Ishikawa (cell line): ENCODE results near the gene LBR.

Source experiments
- CEBPB ChIP-seq: IDR thresholded peaks from 2 replicates; pipeline ENCODE4 v1.6.1; 2012
- CREB1 ChIP-seq: IDR thresholded peaks from 2 replicates; pipeline ENCODE4 v1.6.1; 2012; ENCODE audit warnings: low read depth
- EGR1 ChIP-seq: IDR thresholded peaks from 2 replicates; pipeline ENCODE4 v1.6.1; 2012
- EP300 ChIP-seq: IDR thresholded peaks from 2 replicates; pipeline ENCODE4 v1.6.1; 2012; ENCODE audit warnings: borderline replicate concordance
- FOXM1 ChIP-seq: IDR thresholded peaks from 2 replicates; pipeline ENCODE4 v1.6.1; 2012; ENCODE audit warnings: low read depth, borderline replicate concordance
- NFIC ChIP-seq: IDR thresholded peaks from 2 replicates; pipeline ENCODE4 v1.6.1; 2012
- RAD21 ChIP-seq: IDR thresholded peaks from 2 replicates; pipeline ENCODE4 v1.6.1; 2012; ENCODE audit warnings: low read depth
- TAF1 ChIP-seq: IDR thresholded peaks from 2 replicates; pipeline ENCODE4 v1.6.1; 2012; ENCODE audit warnings: low read depth, mild to moderate bottlenecking
- TCF12 ChIP-seq: IDR thresholded peaks from 2 replicates; pipeline ENCODE4 v1.6.1; 2012; ENCODE audit warnings: low read depth
- TEAD4 ChIP-seq: IDR thresholded peaks from 2 replicates; pipeline ENCODE4 v1.6.1; 2012
- YY1 ChIP-seq: IDR thresholded peaks from 2 replicates; pipeline ENCODE4 v1.6.1; 2012; ENCODE audit warnings: low read depth
- ZBTB7A ChIP-seq: IDR thresholded peaks from 2 replicates; pipeline ENCODE4 v1.6.1; 2012; ENCODE audit warnings: low read depth
- TF ChIP-seq, protein P1 (sequence below): IDR thresholded peaks from 2 replicates; pipeline ENCODE4 v1.6.1; 2012
- TF ChIP-seq, protein P2 (sequence below): IDR thresholded peaks from 2 replicates; pipeline ENCODE4 v1.6.1; 2012; ENCODE audit warnings: low read depth, mild to moderate bottlenecking
- TF ChIP-seq, protein P3 (sequence below): IDR thresholded peaks from 2 replicates; pipeline ENCODE4 v1.6.1; 2012

The LBR gene

DNA sequence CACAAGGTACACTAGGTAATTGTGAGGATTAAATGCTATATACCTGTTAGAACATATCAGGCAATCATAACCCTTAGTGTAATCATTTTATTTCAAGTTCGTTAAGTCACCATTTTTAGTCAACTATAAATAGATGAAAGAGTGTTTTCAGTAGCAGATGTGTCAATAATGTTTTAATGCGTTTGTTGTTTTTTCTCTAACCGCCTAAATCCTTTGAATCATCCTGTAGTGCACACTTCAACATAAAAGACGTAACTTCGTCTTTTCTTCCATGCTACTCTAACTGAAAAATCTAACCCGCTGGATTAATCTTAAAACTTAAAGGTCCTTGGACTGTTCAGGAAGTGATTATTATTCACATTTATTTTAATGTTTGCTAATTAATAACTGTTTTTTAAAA, 7.2 kb upstream of the LBR start:
- TF ChIP-seq, protein P1, sequence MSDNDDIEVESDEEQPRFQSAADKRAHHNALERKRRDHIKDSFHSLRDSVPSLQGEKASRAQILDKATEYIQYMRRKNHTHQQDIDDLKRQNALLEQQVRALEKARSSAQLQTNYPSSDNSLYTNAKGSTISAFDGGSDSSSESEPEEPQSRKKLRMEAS, result no peak
- no peak for TF ChIP-seq EP300
- TF ChIP-seq TCF12, result no peak
- TF ChIP-seq TAF1, result no peak
- no peak for TF ChIP-seq TEAD4
- TF ChIP-seq YY1, result no peak
- TF ChIP-seq, protein P2, sequence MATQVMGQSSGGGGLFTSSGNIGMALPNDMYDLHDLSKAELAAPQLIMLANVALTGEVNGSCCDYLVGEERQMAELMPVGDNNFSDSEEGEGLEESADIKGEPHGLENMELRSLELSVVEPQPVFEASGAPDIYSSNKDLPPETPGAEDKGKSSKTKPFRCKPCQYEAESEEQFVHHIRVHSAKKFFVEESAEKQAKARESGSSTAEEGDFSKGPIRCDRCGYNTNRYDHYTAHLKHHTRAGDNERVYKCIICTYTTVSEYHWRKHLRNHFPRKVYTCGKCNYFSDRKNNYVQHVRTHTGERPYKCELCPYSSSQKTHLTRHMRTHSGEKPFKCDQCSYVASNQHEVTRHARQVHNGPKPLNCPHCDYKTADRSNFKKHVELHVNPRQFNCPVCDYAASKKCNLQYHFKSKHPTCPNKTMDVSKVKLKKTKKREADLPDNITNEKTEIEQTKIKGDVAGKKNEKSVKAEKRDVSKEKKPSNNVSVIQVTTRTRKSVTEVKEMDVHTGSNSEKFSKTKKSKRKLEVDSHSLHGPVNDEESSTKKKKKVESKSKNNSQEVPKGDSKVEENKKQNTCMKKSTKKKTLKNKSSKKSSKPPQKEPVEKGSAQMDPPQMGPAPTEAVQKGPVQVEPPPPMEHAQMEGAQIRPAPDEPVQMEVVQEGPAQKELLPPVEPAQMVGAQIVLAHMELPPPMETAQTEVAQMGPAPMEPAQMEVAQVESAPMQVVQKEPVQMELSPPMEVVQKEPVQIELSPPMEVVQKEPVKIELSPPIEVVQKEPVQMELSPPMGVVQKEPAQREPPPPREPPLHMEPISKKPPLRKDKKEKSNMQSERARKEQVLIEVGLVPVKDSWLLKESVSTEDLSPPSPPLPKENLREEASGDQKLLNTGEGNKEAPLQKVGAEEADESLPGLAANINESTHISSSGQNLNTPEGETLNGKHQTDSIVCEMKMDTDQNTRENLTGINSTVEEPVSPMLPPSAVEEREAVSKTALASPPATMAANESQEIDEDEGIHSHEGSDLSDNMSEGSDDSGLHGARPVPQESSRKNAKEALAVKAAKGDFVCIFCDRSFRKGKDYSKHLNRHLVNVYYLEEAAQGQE, result no peak
- TF ChIP-seq ZBTB7A, result no peak
- TF ChIP-seq FOXM1, result no peak
- no peak for TF ChIP-seq NFIC

DNA sequence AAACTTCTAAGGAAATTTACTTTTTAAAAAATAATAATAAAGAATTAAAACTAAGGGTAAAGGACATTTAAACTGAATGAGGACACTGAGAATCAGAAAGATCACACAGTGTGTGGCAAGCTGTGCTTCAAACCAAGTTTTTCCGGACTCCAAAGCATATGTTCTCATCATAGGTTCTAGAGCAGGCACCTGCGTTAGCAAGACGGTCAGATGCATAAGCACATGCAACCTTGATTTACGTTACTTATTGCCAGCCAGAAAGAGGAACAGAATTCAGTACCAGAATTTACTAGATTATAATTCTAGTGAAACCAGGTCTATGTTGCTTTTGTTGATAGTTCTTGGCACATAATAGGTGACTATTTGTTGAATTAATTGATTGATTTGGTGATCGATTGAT, 6.2 kb upstream of the LBR start:
- TF ChIP-seq TAF1 (no peak), TEAD4 (no peak), TCF12 (no peak), EGR1 (no peak), YY1 (no peak), RAD21 (no peak), CREB1 (no peak), FOXM1 (no peak), NFIC (no peak), ZBTB7A (no peak), EP300 (no peak)
- TF ChIP-seq, protein P1, result no peak

DNA sequence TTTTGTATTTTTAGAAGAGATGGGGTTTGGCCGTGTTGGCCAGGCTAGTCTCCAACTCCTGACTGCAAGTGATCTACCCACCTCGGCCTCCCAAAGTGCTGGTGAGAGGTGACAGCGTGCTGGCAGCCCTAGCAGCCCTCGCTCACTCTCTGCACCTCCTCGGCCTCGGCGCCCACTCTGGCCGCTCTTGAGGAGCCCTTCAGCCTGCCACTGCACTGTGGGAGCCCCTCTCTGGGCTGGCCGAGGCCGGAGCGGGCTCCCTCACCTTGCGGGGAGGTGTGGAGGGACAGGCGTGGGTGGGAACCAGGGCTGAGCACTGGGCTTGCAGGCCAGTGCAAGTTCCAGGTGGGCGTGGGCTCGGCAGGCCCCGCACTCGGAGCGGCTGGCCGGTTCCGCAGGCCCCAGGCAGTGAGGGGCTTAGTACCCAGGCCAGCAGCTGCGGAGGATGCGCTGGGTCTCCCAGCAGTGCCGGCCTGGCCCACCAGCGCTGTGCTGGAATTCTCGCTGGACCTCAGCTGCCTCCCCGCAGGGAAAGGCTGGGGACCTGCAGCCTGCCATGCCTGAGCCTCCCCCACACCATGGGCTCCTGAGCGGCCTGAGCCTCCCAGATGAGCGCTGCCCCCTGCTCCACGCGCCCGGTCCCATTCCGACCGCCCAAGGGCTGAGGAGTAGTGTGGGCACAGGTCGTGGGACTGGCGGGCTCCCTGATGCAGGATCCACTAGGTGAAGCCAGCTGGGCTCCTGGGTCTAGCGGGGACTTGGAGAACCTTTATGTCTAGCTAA, 3.4 kb upstream of the LBR start:
- TF ChIP-seq, protein P3, sequence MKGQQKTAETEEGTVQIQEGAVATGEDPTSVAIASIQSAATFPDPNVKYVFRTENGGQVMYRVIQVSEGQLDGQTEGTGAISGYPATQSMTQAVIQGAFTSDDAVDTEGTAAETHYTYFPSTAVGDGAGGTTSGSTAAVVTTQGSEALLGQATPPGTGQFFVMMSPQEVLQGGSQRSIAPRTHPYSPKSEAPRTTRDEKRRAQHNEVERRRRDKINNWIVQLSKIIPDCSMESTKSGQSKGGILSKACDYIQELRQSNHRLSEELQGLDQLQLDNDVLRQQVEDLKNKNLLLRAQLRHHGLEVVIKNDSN, result no peak
- TF ChIP-seq EP300 (no peak), TAF1 (no peak), ZBTB7A (no peak), FOXM1 (no peak), RAD21 (no peak), TEAD4 (no peak), YY1 (no peak), EGR1 (no peak), NFIC (no peak), CEBPB (no peak), CREB1 (no peak), TCF12 (no peak)
- TF ChIP-seq, protein P1, result no peak

DNA sequence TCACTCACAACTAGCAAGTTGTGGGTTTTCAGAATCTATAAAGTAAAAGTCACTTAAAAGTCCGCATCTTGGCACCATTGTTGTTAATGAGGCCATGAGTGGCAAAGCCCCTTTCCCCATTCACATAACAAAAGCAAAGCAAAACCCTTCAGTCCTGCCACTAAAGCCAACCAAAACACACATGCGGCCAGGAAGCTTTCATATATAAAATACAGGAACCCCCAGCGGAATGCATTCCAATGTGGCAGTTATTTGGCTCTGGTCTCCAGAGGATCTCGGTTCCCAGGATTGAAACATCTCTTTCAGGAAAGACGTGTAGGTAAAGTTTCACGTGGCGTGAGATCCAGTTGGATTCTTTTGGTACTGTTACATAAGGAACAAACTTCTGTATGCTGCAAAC, 2.5 kb upstream of the LBR start:
- TF ChIP-seq NFIC, result no peak

DNA sequence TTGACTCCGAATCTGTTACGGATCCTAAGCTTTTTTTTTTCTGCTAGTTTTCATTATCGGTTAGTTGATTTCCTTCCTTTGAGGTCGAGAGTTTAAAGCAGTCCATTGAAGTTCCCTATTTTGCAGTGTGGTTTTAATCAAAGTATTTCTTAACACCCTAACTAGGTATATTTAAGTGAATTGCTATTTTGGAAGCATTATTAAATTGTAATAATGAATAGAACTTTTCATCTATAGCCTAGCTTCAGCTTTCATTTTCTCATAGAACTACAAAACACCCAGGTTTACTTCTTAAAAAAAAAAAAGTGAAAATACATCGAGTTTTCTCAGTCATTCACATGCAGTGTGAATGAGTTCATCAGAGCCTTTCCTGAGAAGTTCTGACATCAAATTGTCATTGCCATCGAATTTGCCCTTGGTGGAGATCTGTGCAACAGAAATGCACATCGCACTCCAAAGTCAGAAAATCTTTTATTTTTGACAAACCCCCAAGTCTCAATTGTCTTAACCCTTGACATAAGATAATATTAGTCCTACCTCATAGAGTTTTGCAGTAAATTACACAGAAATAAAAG, 1.1 kb upstream of the LBR start:
- TF ChIP-seq TCF12 (no peak), ZBTB7A (no peak), TAF1 (no peak), CEBPB (no peak), NFIC (no peak), EP300 (no peak), TEAD4 (no peak), EGR1 (no peak), YY1 (no peak), FOXM1 (no peak), RAD21 (no peak), CREB1 (no peak)
- TF ChIP-seq, protein P3, result no peak
- TF ChIP-seq, protein P2, result no peak
- TF ChIP-seq, protein P1, result no peak
